Measurements from ENCODE around the gene AIPL1. TPM values are rescaled to one million over a fixed set of nuclear protein-coding genes. Genes with fewer than 3 reads are reported as not detected.

The AIPL1 gene
- total RNA-seq, 1 donor from 2014 or later, result not detected

DNA sequence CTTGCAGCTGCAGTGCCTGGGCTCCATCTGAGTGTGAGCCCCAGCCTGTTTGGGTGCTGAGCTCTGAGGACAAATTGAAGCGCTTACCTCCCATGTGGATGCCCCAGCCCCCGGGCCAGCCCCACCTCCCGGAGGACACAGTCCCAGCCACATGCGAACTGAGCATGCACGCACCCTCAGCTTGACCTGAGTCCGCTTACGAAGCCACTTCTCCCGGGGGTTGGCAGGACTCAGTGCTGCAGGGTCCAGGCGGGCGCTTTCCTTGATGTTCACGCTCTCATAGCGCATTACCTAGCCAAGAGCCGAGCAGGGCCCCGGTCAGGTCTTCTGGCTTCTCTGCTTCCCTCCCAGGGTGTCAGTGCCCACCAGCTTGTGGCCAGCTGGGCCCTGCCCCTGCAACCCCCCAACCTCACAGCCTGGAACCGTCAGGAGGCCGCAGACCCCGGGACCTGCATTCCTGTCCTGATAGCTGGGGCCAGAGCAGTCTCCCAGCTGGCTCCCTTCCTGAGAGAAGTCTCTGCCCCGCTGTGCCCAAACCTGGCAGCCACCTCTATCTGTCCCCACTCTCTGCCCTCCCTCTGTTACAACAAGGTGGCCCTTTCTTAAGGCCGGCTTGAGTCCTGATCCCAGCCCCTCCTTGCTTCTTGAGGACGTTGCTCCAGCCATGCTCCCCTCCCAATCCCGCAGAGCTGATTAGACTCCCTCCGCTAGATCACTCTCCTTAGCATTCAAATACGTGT is 33.3 kb upstream of the AIPL1 start:
- peaks cover 20% of the 10 kb centered on the region for H3K4me1 Mint-ChIP-seq (ENCODE audit: unreplicated experiment)
- no peak overlapping the region for H3K27ac Mint-ChIP-seq (ENCODE audit: unreplicated experiment)
- peaks cover 18% of the 10 kb centered on the region for H3K27me3 Mint-ChIP-seq (ENCODE audit: unreplicated experiment)
- H3K9me3 Mint-ChIP-seq (ENCODE audit: unreplicated experiment), result no peaks in the 10 kb centered on the region
- H3K36me3 Mint-ChIP-seq (ENCODE audit: low read depth, unreplicated experiment), result peaks cover 4% of the 10 kb centered on the region
- DNase-seq (ENCODE audit: low spot score), result no peak
- TF ChIP-seq, protein P1, sequence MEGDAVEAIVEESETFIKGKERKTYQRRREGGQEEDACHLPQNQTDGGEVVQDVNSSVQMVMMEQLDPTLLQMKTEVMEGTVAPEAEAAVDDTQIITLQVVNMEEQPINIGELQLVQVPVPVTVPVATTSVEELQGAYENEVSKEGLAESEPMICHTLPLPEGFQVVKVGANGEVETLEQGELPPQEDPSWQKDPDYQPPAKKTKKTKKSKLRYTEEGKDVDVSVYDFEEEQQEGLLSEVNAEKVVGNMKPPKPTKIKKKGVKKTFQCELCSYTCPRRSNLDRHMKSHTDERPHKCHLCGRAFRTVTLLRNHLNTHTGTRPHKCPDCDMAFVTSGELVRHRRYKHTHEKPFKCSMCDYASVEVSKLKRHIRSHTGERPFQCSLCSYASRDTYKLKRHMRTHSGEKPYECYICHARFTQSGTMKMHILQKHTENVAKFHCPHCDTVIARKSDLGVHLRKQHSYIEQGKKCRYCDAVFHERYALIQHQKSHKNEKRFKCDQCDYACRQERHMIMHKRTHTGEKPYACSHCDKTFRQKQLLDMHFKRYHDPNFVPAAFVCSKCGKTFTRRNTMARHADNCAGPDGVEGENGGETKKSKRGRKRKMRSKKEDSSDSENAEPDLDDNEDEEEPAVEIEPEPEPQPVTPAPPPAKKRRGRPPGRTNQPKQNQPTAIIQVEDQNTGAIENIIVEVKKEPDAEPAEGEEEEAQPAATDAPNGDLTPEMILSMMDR (IDR thresholded peaks at IDR 0.05; ENCODE audit: unreplicated experiment), result no peak
- H3K4me3 Mint-ChIP-seq (ENCODE audit: unreplicated experiment), result no peak overlapping the region

DNA sequence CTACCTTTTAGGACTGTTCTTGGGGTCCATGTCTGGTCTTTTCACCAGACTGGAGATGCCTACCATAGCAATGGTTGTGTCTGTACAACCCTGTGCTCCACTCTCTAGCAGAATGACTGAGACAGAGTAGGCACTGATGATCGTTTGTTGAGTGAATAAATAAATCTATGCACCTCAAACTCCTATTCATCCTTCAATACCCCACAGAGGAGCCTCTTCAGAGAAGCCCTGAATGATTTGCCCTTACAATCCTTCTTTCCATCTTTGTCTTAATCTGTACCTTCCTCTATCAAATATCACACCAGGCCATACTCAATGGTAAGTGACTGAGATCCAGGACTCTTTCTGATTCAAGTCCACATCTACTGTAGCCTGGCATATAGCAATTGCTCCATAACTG is 32.6 kb upstream of the AIPL1 start:
- Mint-ChIP-seq H3K9me3 (ENCODE audit: unreplicated experiment) (no peaks in the 10 kb centered on the region), H3K27ac (ENCODE audit: unreplicated experiment) (no peak overlapping the region), H3K27me3 (ENCODE audit: unreplicated experiment) (peaks cover 20% of the 10 kb centered on the region), H3K36me3 (ENCODE audit: low read depth, unreplicated experiment) (peaks cover 4% of the 10 kb centered on the region), H3K4me1 (ENCODE audit: unreplicated experiment) (peaks cover 22% of the 10 kb centered on the region), H3K4me3 (ENCODE audit: unreplicated experiment) (no peak overlapping the region)
- TF ChIP-seq, protein P1 (IDR thresholded peaks at IDR 0.05; ENCODE audit: unreplicated experiment), result no peak
- DNase-seq (ENCODE audit: low spot score), result no peak

DNA sequence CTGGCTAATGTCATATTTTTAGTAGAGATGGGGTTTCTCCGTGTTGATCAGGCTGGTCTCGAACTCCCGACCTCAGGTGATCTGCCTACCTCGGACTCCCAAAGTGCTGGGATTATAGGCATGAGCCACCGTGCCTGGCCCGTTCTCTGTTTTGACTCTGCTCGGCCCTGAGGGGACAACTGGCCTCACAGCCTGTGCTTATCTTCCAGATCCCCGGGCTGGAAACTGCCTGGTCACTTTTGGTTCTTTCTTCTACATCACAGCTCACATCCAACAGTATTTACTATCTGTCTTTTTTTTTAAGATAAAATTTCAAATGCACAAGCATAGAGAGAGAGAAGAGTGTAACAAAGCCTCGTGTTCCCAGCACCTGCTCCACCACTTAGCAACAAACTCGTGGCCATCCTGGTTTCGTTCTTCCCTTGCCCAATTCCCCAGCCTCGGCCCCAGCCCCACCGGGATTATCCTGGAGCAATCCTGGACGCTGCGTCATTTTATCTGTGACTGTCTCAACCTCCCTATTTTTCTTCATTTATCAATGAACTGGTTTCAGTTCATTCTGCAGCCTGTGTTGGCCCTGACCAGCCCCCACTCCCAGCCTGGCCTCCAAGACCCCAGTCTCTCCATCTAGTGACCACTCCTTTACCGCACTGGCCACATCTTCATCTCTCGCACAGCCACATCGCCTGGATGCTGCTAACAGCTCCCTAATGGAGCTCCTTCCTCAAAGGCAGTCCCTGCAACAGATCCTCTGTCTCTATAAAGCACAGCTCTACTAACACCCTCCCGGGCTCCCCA is 30.5 kb upstream of the AIPL1 start:
- peaks cover 24% of the 10 kb centered on the region for H3K27me3 Mint-ChIP-seq (ENCODE audit: unreplicated experiment)
- H3K4me3 Mint-ChIP-seq (ENCODE audit: unreplicated experiment), result peak overlapping the region; percentile 37
- DNase-seq (ENCODE audit: low spot score), result no peak
- no peaks in the 10 kb centered on the region for H3K36me3 Mint-ChIP-seq (ENCODE audit: low read depth, unreplicated experiment)
- no peaks in the 10 kb centered on the region for H3K9me3 Mint-ChIP-seq (ENCODE audit: unreplicated experiment)
- TF ChIP-seq, protein P1 (IDR thresholded peaks at IDR 0.05; ENCODE audit: unreplicated experiment), result no peak
- H3K27ac Mint-ChIP-seq (ENCODE audit: unreplicated experiment), result peak overlapping the region; percentile 26
- H3K4me1 Mint-ChIP-seq (ENCODE audit: unreplicated experiment), result peaks cover 32% of the 10 kb centered on the region

DNA sequence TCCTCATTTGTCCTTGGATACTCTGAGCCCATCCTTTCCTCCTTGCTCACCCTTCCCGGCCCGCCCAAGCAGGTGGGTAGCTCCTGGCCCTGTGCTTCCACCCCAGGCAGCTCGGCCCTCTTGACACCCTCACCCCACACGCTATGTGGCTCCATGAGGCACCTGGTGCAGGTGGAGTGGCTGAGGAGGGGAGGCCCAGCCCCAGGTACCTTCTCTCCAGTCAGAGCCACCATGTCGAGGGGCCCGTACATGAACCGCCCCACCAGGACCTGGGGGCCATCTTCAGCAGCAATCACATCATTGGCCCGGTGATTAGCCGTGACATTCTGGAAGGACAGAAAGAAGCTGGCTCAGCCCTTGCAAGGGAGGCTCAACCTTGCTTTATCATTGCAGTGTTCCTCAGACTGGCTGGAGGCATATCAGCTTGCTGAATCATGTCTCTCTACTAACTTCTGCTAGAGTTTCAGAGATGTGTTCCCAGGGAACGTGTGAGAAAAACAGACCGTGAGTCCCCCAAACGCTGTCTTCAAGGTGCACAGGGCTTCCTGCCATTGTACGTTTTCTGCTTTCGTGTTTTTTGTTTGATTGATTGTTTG is 29.6 kb upstream of the AIPL1 start:
- Mint-ChIP-seq H3K4me3 (ENCODE audit: unreplicated experiment) (peak overlapping the region; percentile 37), H3K27ac (ENCODE audit: unreplicated experiment) (no peak overlapping the region), H3K27me3 (ENCODE audit: unreplicated experiment) (peaks cover 23% of the 10 kb centered on the region), H3K9me3 (ENCODE audit: unreplicated experiment) (no peaks in the 10 kb centered on the region), H3K4me1 (ENCODE audit: unreplicated experiment) (peaks cover 36% of the 10 kb centered on the region), H3K36me3 (ENCODE audit: low read depth, unreplicated experiment) (no peaks in the 10 kb centered on the region)
- DNase-seq (ENCODE audit: low spot score), result no peak
- TF ChIP-seq, protein P1 (IDR thresholded peaks at IDR 0.05; ENCODE audit: unreplicated experiment), result no peak

All from endothelial cell (in vitro differentiated cells).